GM06990 (cell line): ENCODE data around the gene MINDY3.

ENCODE experiments used
- DNase-seq: peaks from one replicate; pipeline ENCODE4 v3.0.0-alpha.2; 2011; ENCODE audit not compliant: insufficient read length; ENCODE audit errors: extremely low read depth
- H3K27me3 ChIP-seq: replicated peaks from 2 replicates; pipeline ENCODE4 v1.6.0; 2011; ENCODE audit warnings: low read length; ENCODE audit not compliant: control insufficient read depth, insufficient read depth
- H3K36me3 ChIP-seq: 2 replicates; pipeline ENCODE4 v1.5.1; 2011; ENCODE audit warnings: low read length; ENCODE audit not compliant: control insufficient read depth, insufficient read depth
- H3K4me3 ChIP-seq: replicated peaks from 2 replicates; pipeline ENCODE4 v1.5.1; 2011; ENCODE audit warnings: low read depth, mild to moderate bottlenecking, control low read depth, low read length
- TF ChIP-seq, protein P1 (sequence below): IDR thresholded peaks from 2 replicates; pipeline ENCODE4 v1.5.1; 2011; ENCODE audit warnings: low read length, control low read depth, mild to moderate bottlenecking, inconsistent platforms; ENCODE audit not compliant: insufficient read depth, poor library complexity, severe bottlenecking

MINDY3 gene

DNA sequence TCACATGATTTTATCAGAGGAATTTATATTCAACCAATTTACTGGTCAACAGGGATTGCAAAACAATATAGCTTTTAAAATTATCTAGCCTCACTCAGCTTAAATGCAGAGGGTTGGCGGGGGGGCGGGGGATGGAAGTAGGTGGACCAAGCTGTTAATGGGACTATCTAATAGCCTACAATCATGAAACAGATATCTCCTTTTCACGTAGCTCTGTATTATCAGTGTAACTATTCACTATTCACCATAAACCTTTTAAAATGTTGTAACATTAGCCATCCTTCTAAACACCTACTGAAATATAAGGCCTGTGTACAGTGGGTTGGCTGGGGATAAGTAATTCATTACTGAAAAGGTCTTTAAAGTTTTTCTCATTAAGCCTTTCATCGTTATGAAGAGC, 56.2 kb downstream of the MINDY3 start:
- Histone ChIP-seq H3K4me3 (no peak overlapping the region), H3K27me3 (no peaks in the 10 kb centered on the region), H3K36me3 (peaks cover 3% of the 10 kb centered on the region)
- TF ChIP-seq, protein P1, sequence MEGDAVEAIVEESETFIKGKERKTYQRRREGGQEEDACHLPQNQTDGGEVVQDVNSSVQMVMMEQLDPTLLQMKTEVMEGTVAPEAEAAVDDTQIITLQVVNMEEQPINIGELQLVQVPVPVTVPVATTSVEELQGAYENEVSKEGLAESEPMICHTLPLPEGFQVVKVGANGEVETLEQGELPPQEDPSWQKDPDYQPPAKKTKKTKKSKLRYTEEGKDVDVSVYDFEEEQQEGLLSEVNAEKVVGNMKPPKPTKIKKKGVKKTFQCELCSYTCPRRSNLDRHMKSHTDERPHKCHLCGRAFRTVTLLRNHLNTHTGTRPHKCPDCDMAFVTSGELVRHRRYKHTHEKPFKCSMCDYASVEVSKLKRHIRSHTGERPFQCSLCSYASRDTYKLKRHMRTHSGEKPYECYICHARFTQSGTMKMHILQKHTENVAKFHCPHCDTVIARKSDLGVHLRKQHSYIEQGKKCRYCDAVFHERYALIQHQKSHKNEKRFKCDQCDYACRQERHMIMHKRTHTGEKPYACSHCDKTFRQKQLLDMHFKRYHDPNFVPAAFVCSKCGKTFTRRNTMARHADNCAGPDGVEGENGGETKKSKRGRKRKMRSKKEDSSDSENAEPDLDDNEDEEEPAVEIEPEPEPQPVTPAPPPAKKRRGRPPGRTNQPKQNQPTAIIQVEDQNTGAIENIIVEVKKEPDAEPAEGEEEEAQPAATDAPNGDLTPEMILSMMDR, result no peak
- DNase-seq, result no peak

DNA sequence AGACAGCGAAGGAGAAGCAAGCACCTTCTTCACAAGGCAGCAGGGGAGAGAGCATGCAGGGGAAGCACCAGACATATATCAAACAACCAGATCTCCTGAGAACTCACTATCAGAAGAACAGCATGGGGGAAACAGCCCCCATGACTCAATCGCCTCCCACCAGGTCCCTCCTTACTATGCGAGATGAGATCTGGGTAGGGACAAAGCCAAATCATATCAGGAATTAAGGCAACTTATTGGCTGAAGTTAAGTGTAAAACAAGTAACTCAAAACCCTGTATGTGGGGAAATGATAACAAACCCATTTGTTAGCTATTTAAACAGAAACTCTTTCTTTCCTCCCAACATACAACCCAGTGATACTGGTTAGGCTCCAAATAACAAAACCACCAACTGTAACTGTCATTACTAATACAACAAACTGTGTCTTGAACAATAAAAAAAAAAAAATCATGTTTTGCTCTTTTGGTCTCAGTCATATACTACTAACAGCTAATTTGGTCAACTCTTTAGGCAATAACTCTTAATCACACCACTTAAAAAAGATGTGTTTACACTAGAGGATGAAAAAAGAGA, 57.8 kb downstream of the MINDY3 start:
- H3K27me3 ChIP-seq, result no peaks in the 10 kb centered on the region
- TF ChIP-seq, protein P1, result no peak
- no peak for DNase-seq
- no peak overlapping the region for H3K4me3 ChIP-seq
- H3K36me3 ChIP-seq, result peaks cover 3% of the 10 kb centered on the region

DNA sequence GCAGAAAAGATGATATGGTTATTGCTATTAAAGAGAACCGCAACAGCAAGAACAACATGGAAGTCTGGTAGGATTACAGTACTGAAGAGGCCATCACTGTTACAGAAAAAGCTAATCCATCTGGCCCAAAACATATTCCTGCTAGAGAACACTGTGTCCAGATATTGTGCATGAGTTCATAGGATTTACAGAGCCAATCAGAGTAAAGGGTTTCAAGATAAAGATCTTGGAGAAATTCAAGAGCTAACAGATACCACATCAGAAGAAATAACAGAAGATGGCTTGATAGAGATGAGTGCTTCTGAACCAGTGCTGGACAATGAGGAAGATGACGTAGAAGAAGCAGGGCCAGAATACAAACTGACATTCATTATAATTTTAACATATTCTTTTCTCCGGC, 58.7 kb downstream of the MINDY3 start:
- Histone ChIP-seq H3K4me3 (no peak overlapping the region), H3K27me3 (no peaks in the 10 kb centered on the region), H3K36me3 (peaks cover 3% of the 10 kb centered on the region)
- no peak for DNase-seq
- TF ChIP-seq, protein P1, result no peak

DNA sequence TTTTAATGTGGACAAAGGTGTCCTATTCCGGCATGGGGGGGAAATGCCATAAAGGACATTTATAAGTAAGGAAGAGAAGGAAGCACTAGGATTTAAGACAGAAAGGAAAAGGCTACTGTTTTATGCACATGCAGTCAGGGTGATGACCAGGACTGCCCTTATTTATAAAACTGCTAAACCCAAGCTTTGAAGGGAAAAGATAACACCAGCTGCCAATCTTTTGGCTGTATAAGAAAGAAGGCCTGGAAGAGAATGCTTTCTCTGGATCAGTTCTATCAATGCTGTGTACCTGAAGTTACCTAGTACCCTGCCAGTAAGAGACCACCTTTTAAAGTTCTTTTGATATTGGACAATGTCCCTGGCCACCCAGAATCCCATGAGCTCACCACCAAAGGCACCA, 59.2 kb downstream of the MINDY3 start:
- DNase-seq, result no peak
- Histone ChIP-seq H3K36me3 (peaks cover 3% of the 10 kb centered on the region), H3K4me3 (no peak overlapping the region), H3K27me3 (no peaks in the 10 kb centered on the region)
- TF ChIP-seq, protein P1, result no peak

DNA sequence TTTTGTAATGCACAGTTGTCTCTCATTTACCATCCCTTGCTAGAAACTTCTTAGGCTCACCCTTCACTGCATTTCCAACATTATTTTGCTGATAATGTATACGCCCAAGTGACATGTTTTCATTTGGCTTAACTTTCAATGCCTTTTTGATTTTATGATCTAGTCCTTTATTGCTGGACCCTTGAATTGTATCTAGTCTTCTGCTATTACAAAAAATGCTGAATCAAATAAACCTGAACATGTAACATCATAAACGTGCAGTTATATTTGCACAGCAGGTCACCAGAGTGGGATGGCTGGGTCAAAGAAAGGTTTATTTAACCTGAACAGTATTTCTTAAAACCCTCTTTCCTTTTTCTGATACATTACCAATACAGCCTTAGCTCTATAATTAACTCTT, 63.0 kb downstream of the MINDY3 start:
- Histone ChIP-seq H3K4me3 (no peak overlapping the region), H3K27me3 (no peaks in the 10 kb centered on the region), H3K36me3 (no peaks in the 10 kb centered on the region; the same call in none of the 2 replicates)
- DNase-seq, result no peak
- TF ChIP-seq, protein P1, result no peak

DNA sequence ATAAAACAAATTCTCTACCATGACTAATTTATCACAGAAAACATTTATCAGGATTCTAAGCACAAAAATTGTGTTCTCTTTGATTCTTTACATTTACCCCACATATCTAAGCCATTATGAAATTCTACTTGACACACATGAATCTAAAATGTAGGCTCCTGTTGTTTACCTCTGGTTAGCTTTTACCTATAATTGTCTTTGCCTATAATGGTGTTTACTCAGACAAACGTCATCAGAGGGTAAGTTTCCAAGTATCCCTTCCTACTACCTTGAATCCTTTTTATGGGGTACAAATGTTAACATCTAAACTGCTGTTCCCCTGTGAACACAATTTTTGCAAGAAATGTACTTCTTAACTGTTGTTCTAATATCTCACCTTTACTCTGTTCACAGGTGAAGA, 63.5 kb downstream of the MINDY3 start:
- Histone ChIP-seq H3K36me3 (no peaks in the 10 kb centered on the region; the same call in none of the 2 replicates), H3K4me3 (no peak overlapping the region), H3K27me3 (no peaks in the 10 kb centered on the region)
- TF ChIP-seq, protein P1, result no peak
- DNase-seq, result no peak
